ENCODE data around the gene FRMD4B. TPM values are rescaled to one million over a fixed set of nuclear protein-coding genes. Genes with fewer than 3 reads are reported as not detected.

The FRMD4B gene
- total RNA-seq, 2 experiments from 2014 or later = not detected

- BruUV-seq (replicated peaks) = no TSS peak
- intact Hi-C loops (cut with micrococcal nuclease; ENCODE audit: unreplicated experiment) = no loop called here
Measured at GRCh38 chr3:69423463-69424155, 37.7 kb upstream of the FRMD4B start.

GRCh38 chr3:69422751-69423150 lies 36.9 kb upstream of the FRMD4B start:
- TF ChIP-seq EZH2phosphoT487 (IDR thresholded peaks at IDR 0.05; ENCODE audit: borderline replicate concordance, low read depth, low read length) = no peak
- no peak for TF ChIP-seq CTCF (conservative IDR thresholded peaks at IDR 0.05; ENCODE audit: low read length)
- no peak for DNase-seq (ENCODE audit: low spot score)
- no peaks in the 10 kb centered on the region for H4K20me1 ChIP-seq (ENCODE audit: insufficient read depth, low read length)
- no peak overlapping the region for H2AFZ ChIP-seq (ENCODE audit: low read length)
- ChIA-PET CTCF (ENCODE audit: unreplicated experiment) (no interaction called here), POLR2A (interaction anchor here (0.7 to 0.9 kb wide), 2 partner anchors 9 to 183 kb away, joined by 3 read pairs; no protein-coding TSS in a partner anchor)
- H3K27ac ChIP-seq (ENCODE audit: low read depth, low read length, poor library complexity, severe bottlenecking) = no peak overlapping the region
- no peak overlapping the region for H3K4me2 ChIP-seq (ENCODE audit: low read length)
- H3K79me2 ChIP-seq (ENCODE audit: insufficient read depth, low read depth, low read length) = no peaks in the 10 kb centered on the region
- intact Hi-C loops (cut with micrococcal nuclease; ENCODE audit: unreplicated experiment) = no loop called here
- H3K9me3 ChIP-seq (ENCODE audit: low read length) = no peaks in the 10 kb centered on the region
- no peaks in the 10 kb centered on the region for H3K9me2 ChIP-seq (ENCODE audit: insufficient read depth, low read length)
- no peaks in the 10 kb centered on the region for H3K4me1 ChIP-seq (ENCODE audit: insufficient read depth, low read length, poor library complexity, severe bottlenecking)
- no TSS peak for BruUV-seq (replicated peaks)
- no peak overlapping the region for H3K4me3 ChIP-seq (ENCODE audit: low read depth, low read length, poor library complexity, severe bottlenecking)
- no peaks in the 10 kb centered on the region for H3K36me3 ChIP-seq (ENCODE audit: insufficient read depth, low read length)

More at GRCh38 chr3:69423463-69424155, 37.7 kb upstream of the FRMD4B start:
- H3K27ac ChIP-seq (ENCODE audit: low read depth, low read length, poor library complexity, severe bottlenecking) = no peak overlapping the region
- TF ChIP-seq CTCF (conservative IDR thresholded peaks at IDR 0.05; ENCODE audit: low read length) (no peak), EZH2phosphoT487 (IDR thresholded peaks at IDR 0.05; ENCODE audit: borderline replicate concordance, low read depth, low read length) (no peak)
- ChIA-PET CTCF (ENCODE audit: unreplicated experiment) (no interaction called here), POLR2A (no interaction called here)
- H3K4me3 ChIP-seq (ENCODE audit: low read depth, low read length, poor library complexity, severe bottlenecking) = no peak overlapping the region
- H2AFZ ChIP-seq (ENCODE audit: low read length) = no peak overlapping the region
- H3K79me2 ChIP-seq (ENCODE audit: insufficient read depth, low read depth, low read length) = no peaks in the 10 kb centered on the region
- no peak for DNase-seq (ENCODE audit: low spot score)
- no peaks in the 10 kb centered on the region for H4K20me1 ChIP-seq (ENCODE audit: insufficient read depth, low read length)
- no peaks in the 10 kb centered on the region for H3K4me1 ChIP-seq (ENCODE audit: insufficient read depth, low read length, poor library complexity, severe bottlenecking)
- no peaks in the 10 kb centered on the region for H3K9me3 ChIP-seq (ENCODE audit: low read length)
- H3K9me2 ChIP-seq (ENCODE audit: insufficient read depth, low read length) = no peaks in the 10 kb centered on the region
- H3K36me3 ChIP-seq (ENCODE audit: insufficient read depth, low read length) = no peaks in the 10 kb centered on the region
- H3K4me2 ChIP-seq (ENCODE audit: low read length) = no peak overlapping the region

GRCh38 chr3:69420781-69421520 lies 35.1 kb upstream of the FRMD4B start:
- Histone ChIP-seq H2AFZ (ENCODE audit: low read length) (no peak overlapping the region), H3K79me2 (ENCODE audit: insufficient read depth, low read depth, low read length) (no peaks in the 10 kb centered on the region), H3K4me2 (ENCODE audit: low read length) (no peak overlapping the region), H4K20me1 (ENCODE audit: insufficient read depth, low read length) (no peaks in the 10 kb centered on the region), H3K4me3 (ENCODE audit: low read depth, low read length, poor library complexity, severe bottlenecking) (no peak overlapping the region), H3K9me2 (ENCODE audit: insufficient read depth, low read length) (no peaks in the 10 kb centered on the region), H3K4me1 (ENCODE audit: insufficient read depth, low read length, poor library complexity, severe bottlenecking) (no peaks in the 10 kb centered on the region), H3K27ac (ENCODE audit: low read depth, low read length, poor library complexity, severe bottlenecking) (no peak overlapping the region), H3K36me3 (ENCODE audit: insufficient read depth, low read length) (no peaks in the 10 kb centered on the region), H3K9me3 (ENCODE audit: low read length) (no peaks in the 10 kb centered on the region)
- TF ChIP-seq EZH2phosphoT487 (IDR thresholded peaks at IDR 0.05; ENCODE audit: borderline replicate concordance, low read depth, low read length) = no peak
- TF ChIP-seq CTCF (conservative IDR thresholded peaks at IDR 0.05; ENCODE audit: low read length) = no peak
- CTCF ChIA-PET (ENCODE audit: unreplicated experiment) = no interaction called here
- no peak for DNase-seq (ENCODE audit: low spot score)
- intact Hi-C loops (cut with micrococcal nuclease; ENCODE audit: unreplicated experiment) = no loop called here
- POLR2A ChIA-PET = no interaction called here
- no TSS peak for BruUV-seq (replicated peaks)

Measured in OCI-LY7 (cell line).